Measurements from ENCODE around the gene NAE1.

NAE1 gene

GRCh38 chr16:66849549-66849948 is 18.8 kb upstream of the NAE1 start:
- DNase-seq = no peak

- DNase-seq = no peak
Observed at GRCh38 chr16:66849021-66849420, 18.2 kb upstream of the NAE1 start.

DNA sequence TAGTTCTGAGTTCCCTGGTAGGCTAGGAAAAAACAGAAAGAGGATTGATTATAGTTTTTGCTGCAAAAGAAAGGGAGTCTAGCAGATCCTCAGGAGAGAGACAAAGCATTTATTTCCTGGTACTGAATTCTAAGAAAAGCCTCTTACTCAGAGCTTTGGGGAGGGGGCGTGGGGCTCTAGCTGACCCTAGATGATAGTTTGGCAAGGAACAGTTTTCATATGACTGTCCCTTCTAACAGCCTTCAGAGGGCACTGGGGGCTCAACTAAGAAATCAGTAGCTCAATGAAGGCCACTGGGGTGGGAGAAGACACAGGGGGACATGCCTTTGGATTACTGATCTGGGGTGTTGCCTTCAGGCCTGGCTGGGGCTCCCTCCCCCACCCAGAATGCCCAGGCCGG is 17.4 kb upstream of the NAE1 start:
- DNase-seq = no peak

DNA sequence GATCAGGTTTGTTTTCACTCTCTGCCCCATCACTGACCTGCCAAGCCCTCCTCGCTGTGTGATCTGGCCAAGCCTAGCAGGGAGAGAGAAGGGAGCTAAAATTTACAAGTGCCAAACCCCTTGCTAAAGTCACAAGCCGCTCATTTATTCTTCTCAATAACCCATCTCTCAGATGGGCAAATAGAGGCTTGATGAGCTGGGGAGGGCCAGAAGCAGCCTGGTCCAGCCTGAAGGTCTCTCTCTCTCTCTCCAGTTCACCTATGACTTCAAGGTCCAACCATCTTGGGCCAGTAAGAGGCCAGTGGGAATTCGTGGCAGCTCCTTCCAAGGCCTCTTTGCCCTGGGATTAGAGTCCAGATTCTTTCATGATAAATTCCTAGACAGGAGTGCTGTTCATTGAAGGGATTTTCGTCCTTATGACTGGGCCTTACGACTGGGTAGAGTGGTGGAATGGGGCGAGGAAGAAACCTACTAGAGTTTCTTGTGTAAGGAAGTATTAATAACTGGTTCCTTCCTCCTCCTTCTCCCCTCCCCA is 16.8 kb upstream of the NAE1 start:
- no peak for DNase-seq

DNA sequence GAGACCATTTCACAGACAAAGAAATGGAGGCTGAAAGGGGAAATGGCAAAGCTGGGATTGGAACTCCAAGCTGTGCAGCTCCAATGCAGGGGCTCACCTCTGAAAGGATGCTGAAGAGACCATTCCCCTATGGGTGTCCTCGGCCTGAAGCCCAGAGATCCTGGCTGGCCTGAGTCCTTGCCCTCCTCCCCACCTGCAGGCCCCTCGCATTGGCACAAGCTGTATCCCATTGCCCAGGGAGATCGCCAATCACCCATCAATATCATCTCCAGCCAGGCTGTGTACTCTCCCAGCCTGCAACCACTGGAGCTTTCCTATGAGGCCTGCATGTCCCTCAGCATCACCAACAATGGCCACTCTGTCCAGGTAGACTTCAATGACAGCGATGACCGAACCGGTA is 16.1 kb upstream of the NAE1 start:
- no peak for DNase-seq

GRCh38 chr16:66846266-66846665 is 15.5 kb upstream of the NAE1 start:
- no peak for DNase-seq

DNA sequence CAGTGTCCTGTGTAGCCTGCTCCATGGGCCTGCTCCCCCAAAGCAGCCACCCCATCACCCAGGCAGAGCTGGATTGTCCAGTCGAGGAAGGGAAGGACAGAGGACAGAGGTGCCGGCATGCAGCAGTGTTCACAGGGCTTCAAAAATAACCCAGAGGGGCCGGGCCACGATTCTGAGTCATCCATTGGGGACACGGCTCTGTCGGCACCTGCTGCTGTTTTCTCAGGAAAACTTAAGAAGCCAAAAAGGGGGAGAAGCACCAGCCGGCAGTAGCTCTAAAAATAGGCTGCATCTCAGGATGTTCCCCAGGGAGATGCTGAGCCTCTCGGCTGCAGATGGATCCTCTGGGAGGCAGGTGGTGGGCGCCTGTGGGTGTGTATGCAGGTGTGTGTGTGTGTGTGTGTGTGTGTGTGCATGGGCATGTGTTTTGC is 15.0 kb upstream of the NAE1 start:
- no peak for DNase-seq

- DNase-seq = no peak
Observed at GRCh38 chr16:66845080-66845410, 14.3 kb upstream of the NAE1 start.

- DNase-seq = peak; percentile 47
Observed at GRCh38 chr16:66844342-66845079, 13.7 kb upstream of the NAE1 start, which contains the start of gene CA7. TSS of gene CA7 (plus strand) at chr16:66844414. CDS start at chr16:66844488, 74 bp downstream.

- peak; percentile 27 for DNase-seq
Observed at GRCh38 chr16:66844009-66844341, 13.2 kb upstream of the NAE1 start.

DNA sequence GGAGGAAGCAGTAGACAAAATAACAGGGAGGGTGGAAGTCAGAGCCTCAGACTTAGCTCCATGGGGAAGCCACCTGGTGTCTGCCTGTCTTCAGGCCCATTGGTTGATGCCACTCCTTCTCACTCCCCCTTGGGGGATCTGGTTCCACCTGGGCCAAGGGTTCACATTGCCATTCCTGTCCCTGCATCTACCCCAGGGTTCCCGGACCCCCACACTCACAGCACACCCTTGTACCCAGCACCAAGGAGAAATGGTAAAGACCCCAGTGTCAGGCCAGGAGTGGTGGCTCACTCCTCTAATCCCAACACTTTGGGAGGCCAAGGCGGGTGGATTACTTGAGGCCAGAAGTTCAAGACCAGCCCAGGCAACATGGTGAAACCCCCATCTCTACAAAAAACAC is 12.4 kb upstream of the NAE1 start:
- no peak for DNase-seq

GRCh38 chr16:66842765-66843164 is 12.0 kb upstream of the NAE1 start:
- DNase-seq = no peak

DNA sequence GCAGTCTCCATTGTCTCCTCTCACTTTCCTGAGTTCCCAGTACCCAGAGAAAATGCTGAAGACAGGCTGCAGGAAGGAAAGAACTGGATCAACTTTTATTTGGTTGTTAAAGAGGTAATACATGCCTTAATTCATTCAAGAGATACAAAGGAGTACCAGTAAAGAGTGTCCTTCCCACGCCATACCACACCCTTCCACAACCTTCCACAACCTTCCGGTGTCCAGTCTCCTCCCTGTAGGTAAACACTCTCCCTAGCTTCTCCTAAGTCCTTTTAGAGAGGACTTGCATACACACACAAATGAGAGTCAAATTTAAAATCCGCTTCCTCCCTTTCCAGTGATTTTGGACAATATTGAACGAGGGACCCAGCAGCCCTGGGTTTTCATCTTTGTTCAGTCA is 10.6 kb upstream of the NAE1 start:
- DNase-seq = no peak

GRCh38 chr16:66840883-66841282 is 10.1 kb upstream of the NAE1 start:
- no peak for DNase-seq

DNA sequence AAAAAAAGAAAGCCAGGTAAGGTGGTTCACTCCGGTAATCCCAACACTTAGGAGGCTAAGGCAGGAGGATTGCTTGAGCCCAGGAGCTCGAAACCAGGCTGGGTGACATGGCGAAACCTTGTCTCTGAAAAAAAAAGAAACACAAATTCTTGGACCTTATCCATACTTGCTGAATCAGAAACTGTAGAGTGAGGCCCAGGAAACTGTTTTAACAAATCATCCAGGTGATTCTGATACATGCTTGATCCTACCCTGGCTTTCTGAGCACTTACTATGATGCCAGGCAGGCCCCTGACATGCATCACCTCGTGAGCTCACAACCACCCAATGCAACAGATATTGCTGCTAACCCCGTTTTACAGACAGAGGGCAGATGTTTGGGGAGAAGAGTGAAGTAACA is 4.0 kb upstream of the NAE1 start:
- no peak for DNase-seq

DNA sequence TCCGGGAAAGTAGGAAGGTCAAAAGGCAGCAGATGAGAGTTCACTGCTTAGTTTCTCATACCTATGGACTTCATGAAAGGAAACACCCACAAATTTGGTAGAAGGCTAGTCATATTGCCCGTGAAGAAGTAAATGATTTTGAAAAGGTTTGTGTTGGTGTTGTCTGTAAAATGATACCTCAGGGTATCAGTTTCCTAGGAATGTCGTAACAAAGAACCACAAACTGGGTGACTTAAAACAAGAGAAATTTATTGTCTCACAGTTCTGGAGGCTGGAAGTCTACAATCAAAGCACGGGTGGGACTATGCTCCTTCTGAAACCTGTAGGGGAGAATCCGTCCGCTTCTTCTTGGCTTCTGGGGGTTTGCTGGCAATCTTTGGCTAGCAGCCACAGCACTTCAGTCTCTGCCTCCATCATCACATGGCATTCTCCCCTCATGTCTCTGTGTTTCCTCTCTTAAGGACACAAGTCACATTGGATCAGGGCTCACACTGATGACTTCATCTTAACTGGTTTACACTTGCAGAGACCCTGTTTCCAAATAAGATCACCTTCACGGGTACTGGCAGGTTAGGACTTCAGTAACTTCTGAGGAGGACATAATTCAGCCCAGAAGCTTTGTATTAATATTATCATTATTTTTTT is 2.0 kb upstream of the NAE1 start:
- DNase-seq = no peak

DNA sequence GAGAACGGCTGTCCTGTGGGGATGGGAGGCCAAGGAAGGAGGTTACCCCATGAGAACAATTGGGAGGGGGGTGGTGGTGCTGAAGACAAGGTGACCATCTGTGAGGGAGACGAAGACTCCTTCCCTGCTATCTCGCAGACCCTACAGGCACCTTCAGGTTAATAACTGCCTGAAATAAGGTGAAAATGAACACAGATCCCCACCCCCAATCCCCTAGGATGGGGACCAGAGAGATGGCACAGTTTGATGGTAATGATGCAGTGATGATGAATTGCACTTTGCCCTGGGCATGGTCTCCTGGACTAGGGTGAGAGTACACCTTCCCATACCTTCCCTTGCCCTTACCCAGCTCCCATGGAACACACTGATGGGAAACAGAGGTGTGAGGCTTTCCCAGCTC is 1.4 kb upstream of the NAE1 start:
- no peak for DNase-seq

DNA sequence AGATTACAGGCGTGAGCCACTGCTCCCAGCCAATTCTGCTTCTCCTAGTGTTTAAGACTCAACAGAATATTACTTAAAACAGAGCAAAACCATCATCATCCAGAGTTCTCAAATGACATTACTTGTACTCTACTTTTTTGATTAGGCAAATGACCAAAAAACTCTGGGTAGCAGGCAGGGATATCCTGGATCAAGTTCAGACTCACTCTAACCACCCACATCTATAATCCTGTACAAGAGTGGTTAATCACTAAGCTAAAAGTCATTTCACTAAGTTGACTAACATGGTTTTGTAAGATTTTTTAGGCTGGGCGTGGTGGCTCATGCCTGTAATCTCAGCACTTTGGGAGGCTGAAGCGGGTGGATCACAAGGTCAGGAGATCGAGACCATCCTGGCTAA is 6.8 kb downstream of the NAE1 start:
- DNase-seq = no peak

DNA sequence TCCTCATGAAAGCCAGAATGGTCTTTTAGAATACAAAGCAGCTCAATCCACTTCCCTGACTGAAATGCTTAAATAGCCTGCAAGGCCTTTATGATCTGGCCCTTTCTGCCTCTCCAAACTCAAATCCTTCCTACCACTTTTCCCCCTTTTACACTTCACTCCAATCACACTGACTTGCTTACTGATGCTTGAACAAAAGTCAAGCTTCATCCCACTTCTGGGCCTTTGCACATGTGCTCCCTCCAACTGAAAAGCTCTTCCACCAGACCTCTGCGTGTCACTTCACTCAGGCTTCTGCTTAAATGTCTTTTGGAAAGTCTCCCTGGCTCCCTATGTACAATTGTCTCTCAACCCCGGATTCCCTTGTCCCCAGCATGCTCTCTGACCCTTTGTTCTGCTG is 16.0 kb downstream of the NAE1 start:
- DNase-seq = no peak

GRCh38 chr16:66811043-66811442 is 19.7 kb downstream of the NAE1 start:
- DNase-seq = no peak

GRCh38 chr16:66810391-66810790 is 20.4 kb downstream of the NAE1 start:
- DNase-seq = no peak

DNA sequence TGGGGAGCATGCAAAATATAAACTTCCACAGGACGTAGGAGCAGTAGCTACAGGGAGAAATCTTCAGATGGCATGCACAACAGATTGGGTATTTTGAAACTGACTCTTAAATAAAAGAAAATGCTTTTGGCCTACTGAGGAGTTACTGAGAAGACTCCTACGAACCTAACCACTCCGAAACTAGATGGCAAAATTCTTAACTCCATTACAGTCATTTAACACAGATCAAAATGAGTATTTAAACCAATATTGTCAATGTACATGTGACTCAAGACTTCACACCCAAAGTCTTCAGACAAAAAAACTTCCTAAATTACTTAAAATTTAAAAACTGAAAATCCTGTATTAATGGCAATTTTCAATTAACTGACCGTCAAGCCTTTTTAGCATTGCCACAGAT is 21.0 kb downstream of the NAE1 start:
- DNase-seq = no peak

GRCh38 chr16:66802159-66802558 is 28.6 kb downstream of the NAE1 start:
- DNase-seq = no peak

GRCh38 chr16:66801320-66802105 is 29.3 kb downstream of the NAE1 start, which contains the start of gene TERB1:
TSS of gene TERB1 (minus strand) at chr16:66801584. CDS start at chr16:66796798, 4,786 bp downstream.
- no peak for DNase-seq
